H1 (cell line): ENCODE data around the gene TAF7. TPM values are rescaled to one million over a fixed set of nuclear protein-coding genes. Genes with fewer than 3 reads are reported as not detected.
A peak's percentile ranks its signal among the peaks of the same experiment; 100 is the strongest.

Experiments
- CTCF ChIA-PET: fragments of 300-600 bp; sonication (Branson Sonifier 250); formaldehyde crosslinking; loops from one replicate; lab custom pipeline; 2021; ENCODE audit not compliant: partially characterized antibody; lab: Charles Lee
- POLR2A ChIA-PET: fragments of 300-600 bp; sonication (Branson Sonifier 250); formaldehyde crosslinking; loops from one replicate; lab custom pipeline; 2021; ENCODE audit warnings: inconsistent platforms; ENCODE audit not compliant: partially characterized antibody; lab: Charles Lee
- DNase-seq, 2 experiments: peaks; one replicate each; pipeline versions ENCODE4 v3.0.0 to v3.0.0-alpha.2; 2010 to 2022; ENCODE audit warnings: low spot score in 2 of 2, low read depth in 1 of 2, mixed read lengths in 1 of 2
- FAIRE-seq: peaks from 2 replicates; lab custom pipeline; 2011; peaks lifted over from hg19 to GRCh38; lab: Jason Lieb, UNC
- H2AFZ ChIP-seq: 2 replicates; pipeline ENCODE4 v1.8.1; 2012; ENCODE audit warnings: low read length, inconsistent platforms
- H2AK5ac ChIP-seq: 2 replicates; pipeline ENCODE4 v1.6.1; 2013; ENCODE audit warnings: low read depth, low read length
- H2BK120ac ChIP-seq: replicated peaks from 2 replicates; pipeline ENCODE3; 2013; ENCODE audit warnings: low read depth, low read length, inconsistent platforms
- H2BK12ac ChIP-seq: 2 replicates; pipeline ENCODE4 v1.6.1; 2013; ENCODE audit warnings: low read depth, low read length
- H2BK15ac ChIP-seq: 2 replicates; pipeline ENCODE4 v1.6.1; 2013; ENCODE audit warnings: low read length
- H2BK20ac ChIP-seq: 2 replicates; pipeline ENCODE4 v1.6.1; 2013; ENCODE audit warnings: low read length
- H2BK5ac ChIP-seq: 2 replicates; pipeline ENCODE4 v1.6.1; 2013; ENCODE audit warnings: low read depth, low read length
- H3K14ac ChIP-seq: 2 replicates; pipeline ENCODE4 v1.6.1; 2013; ENCODE audit warnings: inconsistent platforms; ENCODE audit not compliant: insufficient read length
- H3K18ac ChIP-seq: 2 replicates; pipeline ENCODE4 v1.6.1; 2013; ENCODE audit warnings: low read length; ENCODE audit errors: extremely low read depth
- H3K23ac ChIP-seq: 2 replicates; pipeline ENCODE4 v1.6.1; 2013; ENCODE audit warnings: inconsistent platforms; ENCODE audit not compliant: insufficient read length
- H3K23me2 ChIP-seq: 2 replicates; pipeline ENCODE4 v1.6.1; 2013; ENCODE audit warnings: low read depth, low read length
- H3K27ac ChIP-seq: 2 replicates; pipeline ENCODE4 v1.6.1; 2011; ENCODE audit warnings: low read depth, low read length, inconsistent platforms
- H3K27me3 ChIP-seq, 4 experiments: replicated peaks in 1 of 4; 1 replicate in 1 of 4; 2 replicates in 3 of 4; pipeline versions ENCODE4 v1.6.1 to v1.8.1; 2011 to 2013; ENCODE audit warnings: low read length in 3 of 4, mild to moderate bottlenecking in 3 of 4, inconsistent platforms in 2 of 4, mixed read lengths in 2 of 4, moderate library complexity in 1 of 4; ENCODE audit not compliant: control insufficient read depth in 3 of 4, insufficient read depth in 3 of 4; ENCODE audit errors: extremely low read depth in 1 of 4
- H3K36me3 ChIP-seq, 4 experiments: 2 replicates each; pipeline versions ENCODE4 v1.6.1 to v1.8.1; 2011 to 2013; ENCODE audit warnings: mild to moderate bottlenecking in 4 of 4, low read length in 3 of 4, moderate library complexity in 2 of 4, control low read depth in 1 of 4, inconsistent platforms in 1 of 4; ENCODE audit not compliant: insufficient read depth in 4 of 4, control insufficient read depth in 2 of 4
- H3K4ac ChIP-seq: replicated peaks from 2 replicates; pipeline ENCODE3; 2013; ENCODE audit warnings: low read length, low read depth, mixed read lengths, inconsistent platforms; ENCODE audit not compliant: insufficient read length
- H3K4me1 ChIP-seq, 4 experiments: replicated peaks in 1 of 4; 1 replicate in 1 of 4; 2 replicates in 3 of 4; pipeline versions ENCODE4 v1.6.1 to v1.8.1; 2011 to 2013; ENCODE audit warnings: low read length in 3 of 4, inconsistent platforms in 2 of 4, mixed read lengths in 1 of 4; ENCODE audit not compliant: insufficient read depth in 4 of 4, control insufficient read depth in 3 of 4
- H3K4me2 ChIP-seq, 2 experiments: 2 replicates each; pipeline versions ENCODE4 v1.6.1 to v1.8.1; 2011 to 2013; ENCODE audit warnings: low read depth in 2 of 2, low read length in 2 of 2, control low read depth in 1 of 2, inconsistent platforms in 1 of 2, mild to moderate bottlenecking in 1 of 2; ENCODE audit not compliant: insufficient read depth in 1 of 2
- H3K4me3 ChIP-seq, 4 experiments: fragments of 200-600, 300-600 bp in 1 of 4; sonication (generic), shearing (Covaris generic), sonication (Bioruptor Twin) in 1 of 4; 2 replicates each; pipeline versions ENCODE4 v1.5.1 to v1.8.1; 2011 to 2016; ENCODE audit warnings: low read length in 4 of 4, low read depth in 3 of 4, control low read depth in 2 of 4, inconsistent platforms in 2 of 4, mild to moderate bottlenecking in 2 of 4, mixed read lengths in 1 of 4, moderate library complexity in 1 of 4; ENCODE audit not compliant: insufficient read depth in 2 of 4; ENCODE audit errors: extremely low read depth in 1 of 4
- H3K56ac ChIP-seq: replicated peaks from 2 replicates; pipeline ENCODE3; 2013; ENCODE audit warnings: low read depth, mild to moderate bottlenecking, mixed read lengths, low read length, inconsistent platforms; ENCODE audit not compliant: insufficient read length
- H3K79me1 ChIP-seq: 2 replicates; pipeline ENCODE4 v1.6.1; 2013; ENCODE audit warnings: low read depth, low read length, control low read depth
- H3K79me2 ChIP-seq, 2 experiments: 2 replicates each; pipeline versions ENCODE4 v1.6.1 to v1.8.1; 2012 to 2013; ENCODE audit warnings: low read length in 2 of 2, mild to moderate bottlenecking in 2 of 2, inconsistent platforms in 1 of 2; ENCODE audit not compliant: insufficient read depth in 2 of 2, control insufficient read depth in 1 of 2
- H3K9ac ChIP-seq, 4 experiments: replicated peaks in 1 of 4; 1 replicate in 1 of 4; 2 replicates in 3 of 4; pipeline versions ENCODE4 v1.6.1 to v1.8.1; 2011 to 2013; ENCODE audit warnings: low read depth in 3 of 4, low read length in 3 of 4, control low read depth in 2 of 4, mild to moderate bottlenecking in 2 of 4, moderate library complexity in 2 of 4, inconsistent platforms in 1 of 4; ENCODE audit errors: extremely low read depth in 1 of 4
- H3K9me3 ChIP-seq, 2 experiments: 2 replicates each; pipeline versions ENCODE4 v1.6.1 to v1.8.1; 2012 to 2013; ENCODE audit warnings: mild to moderate bottlenecking in 2 of 2, moderate library complexity in 2 of 2, control low read depth in 1 of 2, inconsistent platforms in 1 of 2, low read depth in 1 of 2, low read length in 1 of 2, mixed read lengths in 1 of 2; ENCODE audit not compliant: insufficient read depth in 2 of 2
- H4K20me1 ChIP-seq, 2 experiments: replicated peaks in 1 of 2; 2 replicates each; pipeline versions ENCODE3 to v1.8.1; 2011 to 2013; ENCODE audit warnings: inconsistent platforms in 2 of 2, low read length in 2 of 2, mild to moderate bottlenecking in 1 of 2; ENCODE audit not compliant: insufficient read depth in 2 of 2, control insufficient read depth in 1 of 2
- H4K5ac ChIP-seq: 2 replicates; pipeline ENCODE4 v1.6.1; 2013; ENCODE audit warnings: low read length, low read depth, mixed read lengths, inconsistent platforms; ENCODE audit not compliant: insufficient read length
- H4K8ac ChIP-seq: 2 replicates; pipeline ENCODE4 v1.8.0; 2013; ENCODE audit warnings: mild to moderate bottlenecking, moderate library complexity, low read length, inconsistent platforms; ENCODE audit not compliant: insufficient read depth; ENCODE audit errors: extremely low read depth
- H4K91ac ChIP-seq: replicated peaks from 2 replicates; pipeline ENCODE3; 2013; ENCODE audit warnings: low read length, mixed read lengths, inconsistent platforms; ENCODE audit not compliant: insufficient read length
- BACH1 ChIP-seq: IDR thresholded peaks from 2 replicates; pipeline ENCODE4 v1.6.1; 2012; ENCODE audit warnings: low read length, improper control_type of control experiment
- RAD21 ChIP-seq, 2 experiments: IDR thresholded peaks in 1 of 2; conservative IDR thresholded peaks in 1 of 2; 2 replicates each; pipeline ENCODE4 v1.6.1; 2011; ENCODE audit warnings: low read depth in 2 of 2, low read length in 2 of 2, improper control_type of control experiment in 1 of 2, inconsistent platforms in 1 of 2, mild to moderate bottlenecking in 1 of 2, moderate library complexity in 1 of 2
- RFX5 ChIP-seq: IDR thresholded peaks from 2 replicates; pipeline ENCODE4 v1.6.1; 2011; ENCODE audit warnings: low read depth, low read length, improper control_type of control experiment, borderline replicate concordance
- WGBS, 2 experiments: shearing (Covaris generic) in 1 of 2; methylation state at CpG; one replicate each; pipeline versions ENCODE4 v1.1.6 to v1.1.7; 2013 to 2015; ENCODE audit warnings: low lambda C conversion rate in 2 of 2, mixed read lengths in 2 of 2, inconsistent platforms in 1 of 2, low coverage in 1 of 2, missing lambda C conversion rate in 1 of 2; ENCODE audit not compliant: insufficient replicate concordance in 2 of 2, insufficient coverage in 1 of 2, insufficient read length in 1 of 2; ENCODE audit errors: extremely low coverage in 1 of 2, missing lambda C conversion rate in 1 of 2; 5-methylcytosine and 5-hydroxymethylcytosine counted together
- polyA plus RNA-seq, 7 experiments: library from polyadenylated mRNA; depleted of rRNA in 3 of 7; stranded (reverse) in 5 of 7; unstranded in 2 of 7; fragments of >200 nt in 5 of 7; fragments of 200-250 nt in 2 of 7; gene quantifications; 1 replicate in 5 of 7; 2 replicates in 1 of 7; 4 replicates in 1 of 7; pipeline versions ENCODE4 v1.2.1 to v1.2.3, GENCODE V29; 2011 to 2013; ENCODE audit warnings: missing spikeins in 2 of 7, mixed read lengths in 2 of 7
- total RNA-seq: library from RNA; stranded (reverse); fragmentation: NEBNext Ultra II Directional; extraction: Animal tissue kit (Norgen Biotek cat#: 25700); gene quantifications from 2 replicates; pipeline ENCODE4 v1.2.1, GENCODE V29; 2021
- TF ChIP-seq, protein P1 (sequence below), 3 experiments: IDR thresholded peaks; 1 replicate in 2 of 3; 2 replicates in 1 of 3; pipeline versions ENCODE4 v1.5.1 to v1.6.1; 2011; ENCODE audit warnings: low read length in 3 of 3, mild to moderate bottlenecking in 3 of 3, inconsistent platforms in 2 of 3, low read depth in 1 of 3, moderate library complexity in 1 of 3; ENCODE audit not compliant: insufficient read depth in 1 of 3; ENCODE audit errors: control extremely low read depth in 1 of 3
- TF ChIP-seq, protein P2 (sequence below): IDR thresholded peaks from 2 replicates; pipeline ENCODE4 v1.6.1; 2012; ENCODE audit warnings: low read length, inconsistent platforms

The TAF7 gene
- total and polyA plus RNA-seq, 2 of the 8 experiments (the other 6 are each of a cell fraction or from before 2014, with no cell fraction given) = 29.8 to 101 TPM

DNA sequence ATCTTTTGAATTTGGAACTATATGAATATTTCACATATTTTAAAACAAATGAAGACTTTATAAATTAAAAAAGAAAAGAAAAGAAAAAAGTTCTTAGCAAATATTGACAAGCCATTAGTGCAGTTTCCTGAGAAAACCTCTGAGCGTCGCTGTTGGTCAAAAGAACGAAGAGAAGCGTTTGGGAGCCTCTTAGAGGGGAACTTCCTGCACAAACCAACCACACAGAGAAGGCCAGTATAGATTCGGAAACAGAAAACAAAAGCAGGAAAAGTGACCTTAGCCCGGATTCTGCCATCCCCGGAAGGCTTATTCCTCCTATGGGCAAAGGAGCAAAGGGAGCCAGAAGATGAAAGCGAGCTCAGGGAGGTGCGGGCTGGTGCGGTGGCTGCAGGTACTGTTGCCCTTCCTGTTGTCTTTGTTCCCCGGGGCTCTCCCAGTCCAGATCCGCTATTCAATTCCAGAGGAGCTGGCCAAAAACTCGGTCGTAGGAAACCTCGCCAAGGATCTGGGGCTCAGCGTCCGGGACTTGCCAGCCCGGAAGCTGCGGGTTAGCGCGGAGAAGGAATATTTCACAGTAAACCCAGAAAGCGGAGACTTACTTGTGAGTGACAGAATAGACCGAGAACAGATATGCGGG lies 39.3 kb upstream of the TAF7 start, which contains the start of gene PCDHGB2:
PCDHGB2 (plus strand) TSS at position 205 of the 637 bp plus-strand sequence; CDS start at position 347, 142 bp downstream.
- Histone ChIP-seq H3K79me2 (no peaks in the 10 kb centered on the region), H2BK20ac (no peak within 1 kb of the TSS), H3K27ac (no peak within 1 kb of the TSS), H3K4ac (no peak within 1 kb of the TSS), H2AK5ac (no peak within 1 kb of the TSS), H3K56ac (no peak within 1 kb of the TSS), H3K27me3 (no peaks in the 10 kb centered on the region), H2BK5ac (no peak within 1 kb of the TSS), H3K4me2 (peak within 1 kb of the TSS in 1 of 2 experiments; percentile 53; a peak in 2 of 4 replicates), H3K36me3 (peaks cover 0 to 10% (median 2%) of the 10 kb centered on the region in 4 experiments; a peak in 4 of 8 replicates), H3K9me3 (peaks cover 40 to 54% of the 10 kb centered on the region in 2 experiments), H3K23me2 (no peaks in the 10 kb centered on the region), H2AFZ (peak within 1 kb of the TSS; percentile 81; the same call in 1 of the 2 replicates), H4K91ac (no peak within 1 kb of the TSS), H2BK120ac (no peak within 1 kb of the TSS), H2BK15ac (no peak within 1 kb of the TSS), H4K20me1 (no peaks in the 10 kb centered on the region), H3K4me3 (peak within 1 kb of the TSS in 1 of 4 experiments; percentile 33; a peak in 1 of 8 replicates), H3K14ac (no peak within 1 kb of the TSS), H3K23ac (no peak within 1 kb of the TSS), H4K5ac (no peak within 1 kb of the TSS), H3K79me1 (no peaks in the 10 kb centered on the region), H3K9ac (no peak within 1 kb of the TSS), H4K8ac (peak within 1 kb of the TSS; percentile 88; the same call in 1 of the 2 replicates), H3K4me1 (peaks cover 0 to 3% (median under 1%) of the 10 kb centered on the region in 4 experiments; a peak in 1 of 7 replicates), H2BK12ac (0 out of 2 replicates have a peak within 1 kb of the TSS, but pooled peaks have one; percentile 65)
- ChIA-PET CTCF (interaction anchor here (0.6 to 3.4 kb wide), 35 partner anchors 8 to 204 kb away, joined by 3 to 20 read pairs (median 4); partner anchors contain the start of genes PCDHB14, PCDHB15, PCDHB16 and PCDHGA10), POLR2A (interaction anchor here (1.1 kb wide), 1 partner anchor 48 kb away, joined by 3 read pairs; no protein-coding TSS in a partner anchor)
- no peak for DNase-seq
- peak; percentile 78 for FAIRE-seq
- TF ChIP-seq BACH1 (no peak), RAD21 (IDR thresholded peaks at IDR 0.05 in 1 of 2, conservative IDR thresholded peaks at IDR 0.05 in 1 of 2; ENCODE audit: low read depth in 2 of 2, low read length in 2 of 2) (peak; percentile 78 to 82), RFX5 (no peak)
- TF ChIP-seq, protein P1, sequence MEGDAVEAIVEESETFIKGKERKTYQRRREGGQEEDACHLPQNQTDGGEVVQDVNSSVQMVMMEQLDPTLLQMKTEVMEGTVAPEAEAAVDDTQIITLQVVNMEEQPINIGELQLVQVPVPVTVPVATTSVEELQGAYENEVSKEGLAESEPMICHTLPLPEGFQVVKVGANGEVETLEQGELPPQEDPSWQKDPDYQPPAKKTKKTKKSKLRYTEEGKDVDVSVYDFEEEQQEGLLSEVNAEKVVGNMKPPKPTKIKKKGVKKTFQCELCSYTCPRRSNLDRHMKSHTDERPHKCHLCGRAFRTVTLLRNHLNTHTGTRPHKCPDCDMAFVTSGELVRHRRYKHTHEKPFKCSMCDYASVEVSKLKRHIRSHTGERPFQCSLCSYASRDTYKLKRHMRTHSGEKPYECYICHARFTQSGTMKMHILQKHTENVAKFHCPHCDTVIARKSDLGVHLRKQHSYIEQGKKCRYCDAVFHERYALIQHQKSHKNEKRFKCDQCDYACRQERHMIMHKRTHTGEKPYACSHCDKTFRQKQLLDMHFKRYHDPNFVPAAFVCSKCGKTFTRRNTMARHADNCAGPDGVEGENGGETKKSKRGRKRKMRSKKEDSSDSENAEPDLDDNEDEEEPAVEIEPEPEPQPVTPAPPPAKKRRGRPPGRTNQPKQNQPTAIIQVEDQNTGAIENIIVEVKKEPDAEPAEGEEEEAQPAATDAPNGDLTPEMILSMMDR (IDR thresholded peaks at IDR 0.05; ENCODE audit: control extremely low read depth in 1 of 3, insufficient read depth in 1 of 3, low read depth in 1 of 3, low read length in 3 of 3) = peak in 2 of 3 experiments; percentile 60 to 74; a peak in 3 of 4 replicates
- TF ChIP-seq, protein P2, sequence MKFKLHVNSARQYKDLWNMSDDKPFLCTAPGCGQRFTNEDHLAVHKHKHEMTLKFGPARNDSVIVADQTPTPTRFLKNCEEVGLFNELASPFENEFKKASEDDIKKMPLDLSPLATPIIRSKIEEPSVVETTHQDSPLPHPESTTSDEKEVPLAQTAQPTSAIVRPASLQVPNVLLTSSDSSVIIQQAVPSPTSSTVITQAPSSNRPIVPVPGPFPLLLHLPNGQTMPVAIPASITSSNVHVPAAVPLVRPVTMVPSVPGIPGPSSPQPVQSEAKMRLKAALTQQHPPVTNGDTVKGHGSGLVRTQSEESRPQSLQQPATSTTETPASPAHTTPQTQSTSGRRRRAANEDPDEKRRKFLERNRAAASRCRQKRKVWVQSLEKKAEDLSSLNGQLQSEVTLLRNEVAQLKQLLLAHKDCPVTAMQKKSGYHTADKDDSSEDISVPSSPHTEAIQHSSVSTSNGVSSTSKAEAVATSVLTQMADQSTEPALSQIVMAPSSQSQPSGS = no peak
- TF ChIP-seq, all 59 proteins: peak for 2
- 80% methylated on average over 24 of the region's 24 CpGs; no CpG with 5 or more reads in 1 of the 2 experiments for WGBS, 2 experiments
- H3K18ac ChIP-seq = no peak within 1 kb of the TSS
